CD14-positive monocyte (primary cell): ENCODE data around the gene PAPPA. TPM values are rescaled to one million over a fixed set of nuclear protein-coding genes. Genes with fewer than 3 reads are reported as not detected.

Source experiments
- DNase-seq, 3 donors: peaks; one replicate each; pipeline ENCODE4 v3.0.0-alpha.2; 2011 to 2022
- H2AFZ ChIP-seq: 2 replicates; pipeline ENCODE4 v1.6.0; 2012; ENCODE audit warnings: mild to moderate bottlenecking, low read depth, low read length, inconsistent platforms; ENCODE audit not compliant: insufficient read depth, poor library complexity, severe bottlenecking
- H3K27ac ChIP-seq, 2 donors: 1 replicate in 1 of 2; 2 replicates in 1 of 2; pipeline ENCODE4 v1.5.1; 2012 to 2013; ENCODE audit warnings: low read length in 2 of 2, control low read depth in 1 of 2, inconsistent platforms in 1 of 2, low read depth in 1 of 2, mild to moderate bottlenecking in 1 of 2
- H3K27me3 ChIP-seq, 2 donors: one replicate each; pipeline versions ENCODE4 v1.6.0 to v1.6.1; 2011 to 2013; ENCODE audit warnings: low read length in 2 of 2; ENCODE audit not compliant: control insufficient read depth in 2 of 2, insufficient read depth in 2 of 2
- H3K36me3 ChIP-seq, 2 donors: replicated peaks in 1 of 2; 1 replicate in 1 of 2; 2 replicates in 1 of 2; pipeline versions ENCODE4 v1.5.1 to v1.6.1; 2012 to 2013; ENCODE audit warnings: low read length in 2 of 2, control low read depth in 1 of 2, inconsistent platforms in 1 of 2, mild to moderate bottlenecking in 1 of 2; ENCODE audit not compliant: insufficient read depth in 2 of 2, control insufficient read depth in 1 of 2
- H3K4me1 ChIP-seq, 2 donors: 1 replicate in 1 of 2; 2 replicates in 1 of 2; pipeline versions ENCODE4 v1.5.1 to v1.6.1; 2012 to 2013; ENCODE audit warnings: low read length in 2 of 2, control low read depth in 1 of 2, inconsistent platforms in 1 of 2, mild to moderate bottlenecking in 1 of 2, moderate library complexity in 1 of 2; ENCODE audit not compliant: insufficient read depth in 2 of 2, control insufficient read depth in 1 of 2
- H3K4me2 ChIP-seq: replicated peaks from 2 replicates; pipeline ENCODE3; 2012; ENCODE audit warnings: low read length, moderate library complexity, mild to moderate bottlenecking; ENCODE audit not compliant: poor library complexity, severe bottlenecking; ENCODE audit errors: extremely low read depth
- H3K4me3 ChIP-seq, 3 experiments: fragments of 200-600 bp in 1 of 3; sonication (generic) in 1 of 3; replicated peaks in 1 of 3; 1 replicate in 2 of 3; 2 replicates in 1 of 3; pipeline ENCODE4 v1.5.1; 2011 to 2013; ENCODE audit warnings: low read length in 3 of 3, mild to moderate bottlenecking in 3 of 3, control low read depth in 2 of 3, low read depth in 2 of 3, inconsistent platforms in 1 of 3, moderate library complexity in 1 of 3
- H3K79me2 ChIP-seq: 2 replicates; pipeline ENCODE4 v1.6.0; 2012; ENCODE audit warnings: mild to moderate bottlenecking, control low read depth, inconsistent platforms, low read length, moderate library complexity; ENCODE audit not compliant: insufficient read depth
- H3K9ac ChIP-seq: 2 replicates; pipeline ENCODE4 v1.6.0; 2017; ENCODE audit warnings: low read length, mild to moderate bottlenecking; ENCODE audit not compliant: insufficient read depth, poor library complexity, severe bottlenecking
- H3K9me3 ChIP-seq, 2 donors: replicated peaks in 1 of 2; 1 replicate in 1 of 2; 2 replicates in 1 of 2; pipeline versions ENCODE4 v1.5.1 to v1.6.1; 2012 to 2013; ENCODE audit warnings: low read length in 2 of 2, control low read depth in 1 of 2; ENCODE audit not compliant: control insufficient read depth in 1 of 2, insufficient read depth in 1 of 2
- H4K20me1 ChIP-seq: 2 replicates; pipeline ENCODE4 v1.6.0; 2012; ENCODE audit warnings: mild to moderate bottlenecking, low read length, control low read depth, moderate library complexity; ENCODE audit not compliant: insufficient read depth
- H3K27ac Mint-ChIP-seq, 7 donors: one replicate each; pipeline ENCODE4 v1.8.0; 2020; ENCODE audit warnings: mild to moderate bottlenecking in 7 of 7, mixed read lengths in 7 of 7, moderate library complexity in 6 of 7, inconsistent platforms in 2 of 7
- H3K27me3 Mint-ChIP-seq, 3 donors: one replicate each; pipeline ENCODE4 v1.8.0; 2021 to 2022; ENCODE audit warnings: low read depth in 3 of 3, mild to moderate bottlenecking in 3 of 3, mixed read lengths in 3 of 3, moderate library complexity in 3 of 3, inconsistent platforms in 1 of 3
- H3K36me3 Mint-ChIP-seq, 2 donors: one replicate each; pipeline ENCODE4 v1.8.0; 2020; ENCODE audit warnings: mixed read lengths in 2 of 2, inconsistent platforms in 1 of 2, mild to moderate bottlenecking in 1 of 2
- H3K4me1 Mint-ChIP-seq: one replicate; pipeline ENCODE4 v1.8.0; 2020; ENCODE audit warnings: mild to moderate bottlenecking, mixed read lengths
- H3K4me3 Mint-ChIP-seq, 2 donors: one replicate each; pipeline ENCODE4 v1.8.0; 2020; ENCODE audit warnings: mild to moderate bottlenecking in 2 of 2, mixed read lengths in 2 of 2, moderate library complexity in 1 of 2
- H3K9me3 Mint-ChIP-seq, 7 donors: one replicate each; pipeline ENCODE4 v1.8.0; 2020 to 2022; ENCODE audit warnings: mixed read lengths in 7 of 7, mild to moderate bottlenecking in 6 of 7, moderate library complexity in 6 of 7, inconsistent platforms in 2 of 7
- CTCF ChIP-seq: fragments of 200-600 bp; IDR thresholded peaks from one replicate; pipeline ENCODE4 v1.8.0; 2022; ENCODE audit warnings: antibody characterized with exemption, mild to moderate bottlenecking
- WGBS: methylation state at CpG from one replicate; pipeline ENCODE4 v1.1.5; 2013; ENCODE audit warnings: missing lambda C conversion rate; ENCODE audit not compliant: insufficient coverage; 5-methylcytosine and 5-hydroxymethylcytosine counted together
- intact Hi-C, 2 donors: fragments of 100-400 bp; cut with micrococcal nuclease; formaldehyde crosslinking; loops; one replicate each; pipeline versions ENCODE4 v1.15.0 to v1.15.1; 2023
- polyA plus RNA-seq, 3 donors: library from polyadenylated mRNA; depleted of rRNA in 1 of 3; unstranded in 2 of 3; stranded (reverse) in 1 of 3; fragments of 300-500 nt in 2 of 3; fragments of >200 nt in 1 of 3; fragmentation: Illumina TruSeq in 2 of 3; gene quantifications; 1 replicate in 2 of 3; 2 replicates in 1 of 3; pipeline ENCODE4 v1.2.3, GENCODE V29; 2012 to 2021

PAPPA gene
- polyA plus RNA-seq, 3 donors = not detected

DNA sequence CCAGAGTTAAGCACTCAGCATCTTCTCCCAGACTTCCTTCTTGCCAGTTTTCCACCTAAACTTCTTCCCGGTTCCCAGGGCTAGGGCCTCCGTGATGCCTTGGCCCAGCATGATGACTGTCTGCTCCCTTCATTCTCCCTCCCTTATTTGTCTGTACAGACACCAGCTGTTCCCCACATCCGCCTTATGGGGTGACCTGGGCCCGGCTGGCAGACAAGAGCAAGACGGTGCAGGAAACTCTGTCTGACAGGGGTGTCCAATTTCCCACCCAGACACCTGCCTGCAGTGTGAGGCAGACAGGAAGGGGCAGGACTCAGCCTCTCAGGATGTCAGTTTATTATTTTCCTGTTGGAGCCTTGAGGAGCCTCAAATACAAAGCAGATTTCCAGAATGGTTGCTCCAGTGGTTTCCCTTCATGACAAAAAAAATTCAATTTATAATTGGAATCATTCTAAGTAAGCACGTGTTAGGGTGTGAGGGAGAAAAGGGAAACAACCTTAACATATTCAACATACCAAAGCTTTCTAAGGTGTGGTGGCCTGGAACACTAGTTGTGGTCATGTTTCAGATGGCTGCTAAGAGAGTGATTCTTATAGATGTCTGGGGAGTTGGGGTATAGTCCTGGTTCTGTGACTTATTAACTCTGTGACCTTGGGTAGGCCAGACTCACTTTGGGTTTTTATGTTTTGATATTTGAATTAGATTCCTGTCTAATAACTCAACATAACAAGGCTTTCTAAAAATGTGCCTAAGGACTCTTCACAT lies 234.5 kb downstream of the PAPPA start:
- intact Hi-C loops = no loop called here
- H3K79me2 ChIP-seq = no peaks in the 10 kb centered on the region
- WGBS = no CpG with 5 or more reads among the region's 6 CpGs
- Mint-ChIP-seq H3K4me1 (peaks cover 1% of the 10 kb centered on the region), H3K36me3 (no peaks in the 10 kb centered on the region), H3K27ac (no peak overlapping the region), H3K27me3 (peaks cover 0 to 2% (median 0%) of the 10 kb centered on the region in 3 donors), H3K4me3 (no peak overlapping the region), H3K9me3 (peaks cover 0 to 3% (median 0%) of the 10 kb centered on the region in 7 donors)
- no peak for DNase-seq
- no peaks in the 10 kb centered on the region for H4K20me1 ChIP-seq
- no peak overlapping the region for H3K27ac ChIP-seq
- no peaks in the 10 kb centered on the region for H3K4me1 ChIP-seq
- no peak overlapping the region for H2AFZ ChIP-seq
- H3K4me3 ChIP-seq = no peak overlapping the region
- H3K9me3 ChIP-seq = no peaks in the 10 kb centered on the region
- no peak overlapping the region for H3K9ac ChIP-seq
- H3K36me3 ChIP-seq = no peaks in the 10 kb centered on the region
- H3K4me2 ChIP-seq = no peak overlapping the region
- H3K27me3 ChIP-seq = no peaks in the 10 kb centered on the region
- no peak for TF ChIP-seq CTCF

- 100% methylated on average over 1 of the region's 1 CpG for WGBS
- H3K4me2 ChIP-seq = no peak overlapping the region
These were observed 236.1 kb downstream of the PAPPA start for GRCh38 chr9:116389541-116390302.

More at GRCh38 chr9:116389541-116390302, 236.1 kb downstream of the PAPPA start:
- Histone ChIP-seq H3K79me2 (no peaks in the 10 kb centered on the region), H3K27ac (no peak overlapping the region), H4K20me1 (no peaks in the 10 kb centered on the region), H3K4me3 (no peak overlapping the region), H3K27me3 (no peaks in the 10 kb centered on the region), H3K4me1 (no peaks in the 10 kb centered on the region), H3K9me3 (no peaks in the 10 kb centered on the region), H2AFZ (no peak overlapping the region), H3K9ac (no peak overlapping the region), H3K36me3 (no peaks in the 10 kb centered on the region)
- H3K27ac Mint-ChIP-seq = no peak overlapping the region
- peaks cover 1% of the 10 kb centered on the region for H3K4me1 Mint-ChIP-seq
- DNase-seq = no peak
- H3K27me3 Mint-ChIP-seq = peaks cover 0 to 4% (median 0%) of the 10 kb centered on the region in 3 donors
- no peak for TF ChIP-seq CTCF
- peaks cover 0 to 3% (median 0%) of the 10 kb centered on the region in 7 donors for H3K9me3 Mint-ChIP-seq
- no peak overlapping the region for H3K4me3 Mint-ChIP-seq
- intact Hi-C loops = no loop called here
- H3K36me3 Mint-ChIP-seq = no peaks in the 10 kb centered on the region
